HEK293T (cell line): Measurements from ENCODE around the gene ST6GAL2.

Experiments used
- CTCF ChIA-PET: fragments of 350-600 bp; formaldehyde crosslinking; extraction: SDS; loops from one replicate; lab custom pipeline; 2021; ENCODE audit warnings: antibody characterized with exemption, inconsistent platforms; lab: Yijun Ruan, JAX
- POLR2A ChIA-PET: fragments of 350-600 bp; formaldehyde crosslinking; extraction: SDS; loops from one replicate; lab custom pipeline; 2020; ENCODE audit warnings: antibody characterized with exemption, inconsistent platforms; lab: Yijun Ruan, JAX
- DNase-seq: peaks from one replicate; pipeline ENCODE4 v3.0.0; 2012; ENCODE audit warnings: mixed read lengths; ENCODE audit errors: extremely low spot score
- ARNT ChIP-seq: fragments of 450-650 bp; IDR thresholded peaks from 2 replicates; pipeline ENCODE4 v1.6.1; 2017; ENCODE audit warnings: mild to moderate bottlenecking
- BHLHE40 ChIP-seq: fragments of 450-650 bp; IDR thresholded peaks from 2 replicates; pipeline ENCODE4 v1.6.1; 2016; ENCODE audit warnings: mild to moderate bottlenecking, moderate library complexity, borderline replicate concordance
- CTBP1 ChIP-seq: fragments of 450-650 bp; IDR thresholded peaks from 2 replicates; pipeline ENCODE4 v1.6.1; 2016; ENCODE audit warnings: borderline replicate concordance
- ELF4 ChIP-seq: fragments of 450-650 bp; IDR thresholded peaks from 2 replicates; pipeline ENCODE4 v1.6.1; 2017; ENCODE audit warnings: antibody characterized with exemption
- FOXA1 ChIP-seq: fragments of 450-650 bp; IDR thresholded peaks from 2 replicates; pipeline ENCODE4 v1.6.1; 2016; ENCODE audit warnings: mild to moderate bottlenecking
- FOXK2 ChIP-seq: fragments of 450-650 bp; IDR thresholded peaks from 2 replicates; pipeline ENCODE4 v1.6.1; 2016; ENCODE audit warnings: mild to moderate bottlenecking
- FOXM1 ChIP-seq: fragments of 450-650 bp; IDR thresholded peaks from 2 replicates; pipeline ENCODE4 v1.6.1; 2017; ENCODE audit warnings: mild to moderate bottlenecking, borderline replicate concordance
- HDGF ChIP-seq: fragments of 450-650 bp; IDR thresholded peaks from 2 replicates; pipeline ENCODE4 v1.6.1; 2017; ENCODE audit warnings: antibody characterized with exemption, borderline replicate concordance
- L3MBTL2 ChIP-seq: fragments of 450-650 bp; conservative IDR thresholded peaks from 2 replicates; pipeline ENCODE4 v1.6.1; 2016; ENCODE audit warnings: mild to moderate bottlenecking
- LEF1 ChIP-seq: fragments of 450-650 bp; IDR thresholded peaks from 2 replicates; pipeline ENCODE4 v1.6.1; 2017; ENCODE audit warnings: mild to moderate bottlenecking, borderline replicate concordance
- NFRKB ChIP-seq: fragments of 450-650 bp; IDR thresholded peaks from 2 replicates; pipeline ENCODE4 v1.6.1; 2016; ENCODE audit warnings: mild to moderate bottlenecking, moderate library complexity
- PKNOX1 ChIP-seq: fragments of 450-650 bp; IDR thresholded peaks from 2 replicates; pipeline ENCODE4 v1.6.1; 2016
- SP1 ChIP-seq: fragments of 450-650 bp; IDR thresholded peaks from 2 replicates; pipeline ENCODE4 v1.6.1; 2017
- SUZ12 ChIP-seq: fragments of 450-650 bp; IDR thresholded peaks from 2 replicates; pipeline ENCODE4 v1.6.1; 2016; ENCODE audit warnings: mild to moderate bottlenecking
- TARDBP ChIP-seq: fragments of 450-650 bp; IDR thresholded peaks from 2 replicates; pipeline ENCODE4 v1.6.1; 2016
- ZNF384 ChIP-seq: fragments of 450-650 bp; IDR thresholded peaks from 2 replicates; pipeline ENCODE4 v1.6.1; 2016

Gene ST6GAL2

GRCh38 chr2:106789185-106789584, 96.8 kb downstream of the ST6GAL2 start:
- TF ChIP-seq L3MBTL2 = 0 out of 2 replicates have a peak, but pooled peaks have one; percentile 16
- no peak for TF ChIP-seq LEF1
- DNase-seq = peak; percentile 9
- ChIA-PET CTCF (no interaction called here), POLR2A (no interaction called here)

- no peak for DNase-seq
- POLR2A ChIA-PET = no interaction called here
- TF ChIP-seq FOXK2 (no peak), L3MBTL2 (no peak), FOXA1 (no peak), BHLHE40 (no peak), ELF4 (no peak), LEF1 (no peak), PKNOX1 (no peak), SUZ12 (no peak), SP1 (no peak), ARNT (no peak), ZNF384 (no peak), NFRKB (no peak)
- CTCF ChIA-PET = no interaction called here
Observed at GRCh38 chr2:106782681-106783080, 103.3 kb downstream of the ST6GAL2 start.

- ChIA-PET POLR2A (no interaction called here), CTCF (no interaction called here)
- TF ChIP-seq FOXK2 = no peak
- no peak for DNase-seq
Observed at GRCh38 chr2:106781196-106781595, 104.8 kb downstream of the ST6GAL2 start.

GRCh38 chr2:106771811-106772210, 114.2 kb downstream of the ST6GAL2 start:
- no peak for TF ChIP-seq FOXM1
- TF ChIP-seq SUZ12 = no peak
- TF ChIP-seq NFRKB = no peak
- no peak for TF ChIP-seq ZNF384
- no peak for TF ChIP-seq FOXA1
- TF ChIP-seq FOXK2 = no peak
- TF ChIP-seq CTBP1 = no peak
- no peak for TF ChIP-seq LEF1
- POLR2A ChIA-PET = no interaction called here
- CTCF ChIA-PET = no interaction called here
- DNase-seq = no peak

- ChIA-PET CTCF (no interaction called here), POLR2A (no interaction called here)
- TF ChIP-seq BHLHE40 = no peak
- TF ChIP-seq FOXM1 = no peak
- no peak for TF ChIP-seq FOXK2
- TF ChIP-seq SUZ12 = no peak
- TF ChIP-seq HDGF = no peak
- TF ChIP-seq L3MBTL2 = no peak
- TF ChIP-seq ELF4 = no peak
- TF ChIP-seq SP1 = no peak
- no peak for TF ChIP-seq NFRKB
- DNase-seq = no peak
Observed at GRCh38 chr2:106770986-106771385, 115.0 kb downstream of the ST6GAL2 start.

GRCh38 chr2:106764614-106765013, 121.4 kb downstream of the ST6GAL2 start:
- CTCF ChIA-PET = no interaction called here
- POLR2A ChIA-PET = no interaction called here
- no peak for TF ChIP-seq NFRKB
- no peak for TF ChIP-seq HDGF
- TF ChIP-seq ZNF384 = no peak
- TF ChIP-seq L3MBTL2 = no peak
- TF ChIP-seq LEF1 = no peak
- no peak for TF ChIP-seq ELF4
- TF ChIP-seq ARNT = no peak
- TF ChIP-seq PKNOX1 = no peak
- TF ChIP-seq CTBP1 = no peak
- TF ChIP-seq TARDBP = no peak
- TF ChIP-seq SUZ12 = no peak
- TF ChIP-seq FOXA1 = no peak
- no peak for TF ChIP-seq SP1
- no peak for TF ChIP-seq BHLHE40
- TF ChIP-seq FOXM1 = no peak
- TF ChIP-seq FOXK2 = no peak
- DNase-seq = no peak

GRCh38 chr2:106759966-106760365, 126.0 kb downstream of the ST6GAL2 start:
- CTCF ChIA-PET = no interaction called here
- no peak for DNase-seq
- POLR2A ChIA-PET = no interaction called here
- TF ChIP-seq FOXA1 (no peak), L3MBTL2 (no peak), LEF1 (no peak), SP1 (no peak), ELF4 (no peak), FOXM1 (no peak), HDGF (no peak), FOXK2 (no peak), ARNT (no peak), CTBP1 (no peak), TARDBP (no peak), NFRKB (no peak), ZNF384 (no peak), BHLHE40 (no peak)
